Measurements from ENCODE around the gene NPFF. TPM values are rescaled to one million over a fixed set of nuclear protein-coding genes. Genes with fewer than 3 reads are reported as not detected.

Gene NPFF
- total RNA-seq, 6 donors from 2014 or later: 6.2 TPM; not detected in 5

GRCh38 chr12:53474077-53474476 is 33.2 kb downstream of the NPFF start:
- ATAC-seq (ENCODE audit: low FRiP score in 2 of 2) (no peak), DNase-seq (no peak)
- peaks cover 15 to 41% (median 23%) of the 10 kb centered on the region in 4 donors for H3K4me1 ChIP-seq
- H3K9me3 ChIP-seq: no peaks in the 10 kb centered on the region
- no peak for TF ChIP-seq CTCF (IDR thresholded peaks at IDR 0.05)
- TF ChIP-seq POLR2AphosphoS5 (IDR thresholded peaks at IDR 0.05): no peak
- TF ChIP-seq POLR2A (IDR thresholded peaks at IDR 0.05): no peak
- no peak for TF ChIP-seq EP300 (IDR thresholded peaks at IDR 0.05)
- 65 to 77% methylated on average over 2 of the region's 2 CpGs for WGBS, 2 donors
- no peak overlapping the region for H3K4me3 ChIP-seq
- H3K27me3 ChIP-seq: no peaks in the 10 kb centered on the region
- peak overlapping the region in 1 of 4 donors; percentile 32 for H3K27ac ChIP-seq
- peaks cover 54 to 100% (median 96%) of the 10 kb centered on the region in 4 donors for H3K36me3 ChIP-seq

- H3K4me3 ChIP-seq: no peak overlapping the region
- WGBS, 2 donors: 72 to 90% methylated on average over 1 of the region's 1 CpG
- peaks cover 67 to 100% (median 98%) of the 10 kb centered on the region in 4 donors for H3K36me3 ChIP-seq
- H3K27ac ChIP-seq: no peak overlapping the region
- no peaks in the 10 kb centered on the region for H3K27me3 ChIP-seq
- H3K4me1 ChIP-seq: peaks cover 15 to 33% (median 23%) of the 10 kb centered on the region in 4 donors
- DNase-seq: no peak
- no peaks in the 10 kb centered on the region for H3K9me3 ChIP-seq
- TF ChIP-seq POLR2AphosphoS5 (IDR thresholded peaks at IDR 0.05): no peak
- TF ChIP-seq POLR2A (IDR thresholded peaks at IDR 0.05): no peak
- TF ChIP-seq EP300 (IDR thresholded peaks at IDR 0.05): no peak
- ATAC-seq (ENCODE audit: low FRiP score in 2 of 2): no peak
Measured at GRCh38 chr12:53472056-53472582, 35.2 kb downstream of the NPFF start.

GRCh38 chr12:53468282-53468681 is 39.0 kb downstream of the NPFF start:
- TF ChIP-seq POLR2AphosphoS5 (IDR thresholded peaks at IDR 0.05): no peak
- no peak for TF ChIP-seq EP300 (IDR thresholded peaks at IDR 0.05)
- TF ChIP-seq CTCF (IDR thresholded peaks at IDR 0.05): no peak
- TF ChIP-seq POLR2A (IDR thresholded peaks at IDR 0.05): no peak
- H3K9me3 ChIP-seq: no peaks in the 10 kb centered on the region
- DNase-seq (no peak), ATAC-seq (ENCODE audit: low FRiP score in 2 of 2) (no peak)
- peaks cover 76 to 100% (median 100%) of the 10 kb centered on the region in 4 donors for H3K36me3 ChIP-seq
- 77 to 81% methylated on average over 1 of the region's 1 CpG for WGBS, 2 donors
- peaks cover 11 to 19% (median 15%) of the 10 kb centered on the region in 4 donors for H3K4me1 ChIP-seq
- no peak overlapping the region for H3K27ac ChIP-seq
- H3K4me3 ChIP-seq: no peak overlapping the region
- no peaks in the 10 kb centered on the region for H3K27me3 ChIP-seq

- H3K4me1 ChIP-seq: peaks cover 10 to 15% (median 13%) of the 10 kb centered on the region in 4 donors
- no peaks in the 10 kb centered on the region for H3K27me3 ChIP-seq
- no peaks in the 10 kb centered on the region for H3K9me3 ChIP-seq
- 76 to 77% methylated on average over 2 of the region's 2 CpGs for WGBS, 2 donors
- no peak overlapping the region for H3K4me3 ChIP-seq
- no peak for DNase-seq
- peaks cover 80 to 100% (median 100%) of the 10 kb centered on the region in 4 donors for H3K36me3 ChIP-seq
- H3K27ac ChIP-seq: no peak overlapping the region
- ATAC-seq (ENCODE audit: low FRiP score in 2 of 2): no peak
- no peak for TF ChIP-seq EP300 (IDR thresholded peaks at IDR 0.05)
- TF ChIP-seq POLR2AphosphoS5 (IDR thresholded peaks at IDR 0.05): no peak
- no peak for TF ChIP-seq CTCF (IDR thresholded peaks at IDR 0.05)
- no peak for TF ChIP-seq POLR2A (IDR thresholded peaks at IDR 0.05)
Measured at GRCh38 chr12:53467880-53468279, 39.4 kb downstream of the NPFF start.

- H3K27ac ChIP-seq: no peak overlapping the region
- TF ChIP-seq CTCF (IDR thresholded peaks at IDR 0.05) (no peak), POLR2AphosphoS5 (IDR thresholded peaks at IDR 0.05) (no peak), EP300 (IDR thresholded peaks at IDR 0.05) (no peak), POLR2A (IDR thresholded peaks at IDR 0.05) (no peak)
- 79 to 83% methylated on average over 5 of the region's 5 CpGs for WGBS, 2 donors
- H3K36me3 ChIP-seq: peaks cover 86 to 100% (median 100%) of the 10 kb centered on the region in 4 donors
- ATAC-seq (ENCODE audit: low FRiP score in 2 of 2) (no peak), DNase-seq (no peak)
- no peak overlapping the region for H3K4me3 ChIP-seq
- H3K4me1 ChIP-seq: peaks cover 4 to 8% (median 7%) of the 10 kb centered on the region in 4 donors
- no peaks in the 10 kb centered on the region for H3K9me3 ChIP-seq
- H3K27me3 ChIP-seq: no peaks in the 10 kb centered on the region
Measured at GRCh38 chr12:53467082-53467481, 40.2 kb downstream of the NPFF start.

Data from upper lobe of left lung (tissue), 6 donors.